HG03196 (cell line): ENCODE results near the gene STK36.
"Not testable (repeated sequence)": the region's sequence is repeated elsewhere in the genome, so short reads cannot be mapped to it uniquely, and the experiment has no call there.

Experiments used
- ATAC-seq: cut with Tn5 transposase; IDR thresholded peaks from one replicate; pipeline ENCODE4 v1.9.1; 2021; ENCODE audit not compliant: unreplicated experiment

STK36 gene

GRCh38 chr2:218659258-218659987 lies 12.5 kb upstream of the STK36 start, which contains the start of the genes BCS1L and ZNF142:
BCS1L (plus strand) TSS chr2:218659683; CDS start chr2:218660988, 1,305 bp downstream.
ZNF142 (minus strand) TSS chr2:218659623; CDS start chr2:218656429, 3,194 bp downstream.
- peak; percentile 90 for ATAC-seq

DNA sequence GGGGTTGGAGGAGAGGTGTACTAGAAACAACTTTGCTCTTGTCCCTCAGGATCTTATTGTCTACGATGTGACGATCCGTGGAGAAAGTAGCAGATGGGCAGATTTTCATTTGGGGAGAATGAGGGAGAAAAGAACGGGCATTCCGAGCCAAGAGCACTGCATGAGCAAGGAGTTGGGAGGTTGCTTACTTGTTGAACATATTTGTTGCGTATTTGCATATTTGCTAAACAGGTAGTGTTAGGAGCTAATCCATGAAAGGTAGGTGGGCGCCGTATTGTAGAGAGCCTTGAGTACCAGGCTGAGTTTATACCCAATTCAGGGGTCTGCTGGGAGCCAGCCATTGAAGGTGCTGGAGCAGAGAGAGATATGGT lies 11.9 kb upstream of the STK36 start:
- ATAC-seq: no peak

DNA sequence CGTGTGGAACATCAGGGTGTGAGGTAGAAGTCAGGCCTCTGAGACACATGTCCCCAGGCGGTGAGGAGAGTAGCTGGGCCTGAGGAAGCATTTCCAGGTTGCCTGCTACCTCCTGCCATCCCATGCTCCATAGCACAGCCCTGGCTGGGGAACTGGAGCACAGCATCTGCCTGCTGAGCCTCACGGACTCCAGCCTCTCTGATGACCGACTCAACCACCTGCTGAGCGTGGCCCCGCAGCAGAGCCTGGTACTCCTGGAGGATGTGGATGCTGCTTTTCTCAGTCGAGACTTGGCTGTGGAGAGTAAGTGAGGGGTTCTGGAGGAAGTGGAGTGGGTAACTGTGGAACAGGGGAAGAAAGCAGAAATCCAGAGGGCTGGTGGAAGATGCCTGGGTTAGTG lies 9.5 kb upstream of the STK36 start:
- ATAC-seq: no peak

GRCh38 chr2:218662827-218663226 lies 9.1 kb upstream of the STK36 start:
- ATAC-seq: no peak

DNA sequence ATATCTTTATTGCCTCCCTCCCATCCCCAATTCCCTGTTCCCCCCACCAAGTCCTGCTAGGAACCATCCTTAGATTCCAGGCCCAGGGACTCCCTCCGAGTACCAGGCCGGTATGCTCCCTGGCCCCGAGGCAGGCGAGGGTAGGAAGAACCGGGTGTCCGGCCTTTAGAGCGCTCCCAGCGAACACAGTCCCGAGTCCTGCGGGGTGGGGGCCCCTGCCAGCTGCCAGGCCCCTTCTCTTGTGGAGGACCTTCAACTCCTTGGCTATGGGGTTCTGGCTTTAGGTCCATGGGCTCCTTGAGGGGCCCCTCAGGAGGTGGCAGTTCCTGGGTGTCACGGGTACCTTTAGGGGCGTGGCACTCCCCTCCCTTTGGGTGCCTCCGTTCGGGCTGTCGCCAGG lies 8.0 kb upstream of the STK36 start:
- no peak for ATAC-seq

- ATAC-seq: no peak
Observed at GRCh38 chr2:218664653-218665052, 7.2 kb upstream of the STK36 start.

- ATAC-seq: peak; percentile 1
Observed at GRCh38 chr2:218671097-218671653, 711 bp upstream of the STK36 start.

- ATAC-seq: no peak
Observed at GRCh38 chr2:218679119-218679518, 7.2 kb downstream of the STK36 start.

GRCh38 chr2:218680061-218680460 lies 8.2 kb downstream of the STK36 start:
- ATAC-seq: no peak

- not testable (repeated sequence) for ATAC-seq
Observed at GRCh38 chr2:218687400-218688060, 15.6 kb downstream of the STK36 start.

DNA sequence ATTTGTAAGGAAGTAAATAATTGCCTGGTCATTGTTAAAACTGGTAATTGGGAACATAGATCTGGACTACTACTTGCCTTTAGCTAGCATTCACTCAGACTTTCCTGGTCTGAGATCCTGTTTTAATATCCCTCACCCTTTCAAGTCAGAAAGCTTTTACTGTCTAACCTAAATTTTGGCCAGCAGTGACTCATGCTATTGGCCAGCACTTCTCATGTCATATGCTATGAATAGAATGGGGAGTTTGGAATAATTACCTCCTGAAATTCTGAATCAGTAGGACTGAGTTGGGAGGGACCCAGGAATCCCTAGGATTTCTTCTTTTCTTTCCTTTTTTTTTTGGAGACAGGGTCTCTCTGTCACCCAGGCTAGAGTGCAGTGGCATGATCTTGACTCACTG lies 19.3 kb downstream of the STK36 start:
- ATAC-seq: no peak

DNA sequence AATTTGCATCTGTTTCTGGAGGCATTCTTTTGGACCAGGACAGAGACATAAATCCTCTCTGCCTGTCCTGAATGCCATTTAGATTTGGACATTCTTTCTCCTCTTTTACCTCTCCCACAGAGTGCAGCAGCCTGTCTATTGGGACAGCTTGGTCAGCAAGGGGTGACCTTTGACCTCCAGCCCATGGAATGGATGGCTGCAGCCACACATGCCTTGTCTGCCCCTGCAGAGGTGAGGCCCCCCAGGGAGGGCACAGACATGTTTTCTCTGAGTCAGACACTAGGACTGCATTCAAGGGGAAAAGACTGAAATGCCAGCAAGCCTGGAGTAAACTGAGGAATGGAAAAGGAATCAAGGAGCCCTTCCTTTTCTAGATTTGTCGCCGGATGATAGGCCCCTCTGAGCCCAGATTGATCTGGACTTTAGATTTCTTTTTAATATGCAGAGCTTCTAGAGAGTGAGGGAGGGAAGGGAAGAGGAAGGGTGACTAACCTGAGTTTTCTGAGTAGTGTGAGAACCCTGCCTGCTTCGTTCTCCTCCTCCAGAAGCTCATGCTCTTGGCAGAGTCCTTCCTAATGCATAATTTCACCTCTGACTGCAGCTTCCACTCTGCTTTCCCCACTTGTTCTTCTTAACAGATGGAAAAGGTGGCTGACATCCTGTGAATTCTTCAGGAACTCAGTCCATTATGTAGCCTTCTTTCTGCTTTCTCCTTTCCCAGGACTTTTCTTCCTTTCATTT lies 22.7 kb downstream of the STK36 start:
- ATAC-seq: no peak

- no peak for ATAC-seq
Observed at GRCh38 chr2:218698885-218699284, 27.0 kb downstream of the STK36 start.

DNA sequence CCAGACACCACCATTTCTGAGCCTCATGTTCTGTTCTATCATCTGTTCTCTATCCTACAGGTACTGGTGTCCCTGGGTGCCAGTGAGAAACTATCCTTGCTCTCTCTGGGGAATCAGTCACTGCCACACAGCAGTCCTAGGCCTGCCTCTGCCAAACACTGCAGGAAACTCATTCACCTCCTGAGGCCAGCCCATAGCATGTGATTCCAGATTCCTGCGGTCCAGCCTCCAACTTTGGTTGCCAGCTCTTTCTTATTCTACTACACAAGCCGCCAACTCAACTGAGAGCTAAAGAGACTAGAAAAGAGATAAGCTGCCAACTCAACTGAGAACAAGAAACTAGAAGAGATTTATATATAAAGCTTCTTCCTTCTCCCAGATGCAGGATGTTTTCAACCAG lies 29.9 kb downstream of the STK36 start:
- ATAC-seq: no peak

DNA sequence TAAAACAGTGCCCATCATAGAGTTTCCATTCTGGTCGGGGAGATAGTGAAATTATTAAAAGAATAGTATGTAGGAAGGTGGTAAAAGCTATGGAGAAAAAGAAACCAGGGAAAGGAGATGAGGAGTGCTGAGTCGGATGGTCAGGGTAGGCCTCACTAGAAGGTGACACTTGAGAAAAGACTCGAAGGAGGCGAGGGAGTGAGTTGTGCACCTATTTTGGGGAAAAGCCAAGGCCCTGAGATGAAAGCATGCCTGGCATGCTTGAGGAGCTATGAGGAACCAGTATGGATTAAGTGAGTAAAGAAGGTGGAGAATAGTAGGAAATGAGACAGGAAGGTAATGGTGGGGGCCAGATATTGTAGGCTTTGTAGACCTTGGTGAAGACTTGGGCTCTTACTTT lies 31.5 kb downstream of the STK36 start:
- ATAC-seq: no peak

DNA sequence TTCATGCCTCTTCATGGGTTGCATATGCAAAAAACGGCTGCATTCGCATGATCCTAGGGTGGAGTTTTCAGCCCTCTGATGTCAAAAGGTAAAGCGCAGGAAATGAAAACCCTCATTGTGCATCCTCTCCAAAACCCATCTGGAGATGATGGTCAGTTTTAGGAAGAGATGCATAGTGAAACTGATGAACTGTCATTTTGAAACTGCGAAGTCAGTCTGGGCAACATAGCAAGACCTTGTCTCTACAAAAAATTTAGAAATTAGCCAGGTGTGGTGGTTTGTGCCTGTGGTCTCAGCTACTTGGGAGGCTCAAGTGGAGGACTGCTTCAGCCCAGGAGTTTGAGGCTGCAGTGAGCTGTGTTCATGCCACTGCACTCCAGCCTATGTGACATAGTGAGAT lies 36.2 kb downstream of the STK36 start:
- no peak for ATAC-seq

DNA sequence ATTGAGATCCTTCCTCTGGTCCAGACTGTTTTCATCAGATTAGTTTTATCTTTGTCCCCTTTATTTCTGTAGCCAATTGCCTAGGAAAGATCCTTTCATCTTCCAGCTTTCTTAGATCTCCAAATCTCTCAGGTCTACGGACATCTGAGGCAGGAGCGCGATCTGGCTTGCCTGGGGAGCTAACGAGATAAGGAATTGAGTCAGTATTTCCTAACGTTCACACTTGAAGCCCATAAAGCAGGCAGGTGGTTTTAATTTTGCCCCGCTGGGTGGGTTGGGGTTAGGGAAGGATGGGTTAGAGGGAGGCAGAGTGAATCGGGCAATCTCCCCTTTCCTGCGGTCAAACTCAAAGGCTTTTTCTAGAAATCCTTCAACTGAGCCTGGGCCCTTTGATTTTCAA lies 38.0 kb downstream of the STK36 start:
- no peak for ATAC-seq

GRCh38 chr2:218710334-218710686 lies 38.4 kb downstream of the STK36 start:
- ATAC-seq: no peak

DNA sequence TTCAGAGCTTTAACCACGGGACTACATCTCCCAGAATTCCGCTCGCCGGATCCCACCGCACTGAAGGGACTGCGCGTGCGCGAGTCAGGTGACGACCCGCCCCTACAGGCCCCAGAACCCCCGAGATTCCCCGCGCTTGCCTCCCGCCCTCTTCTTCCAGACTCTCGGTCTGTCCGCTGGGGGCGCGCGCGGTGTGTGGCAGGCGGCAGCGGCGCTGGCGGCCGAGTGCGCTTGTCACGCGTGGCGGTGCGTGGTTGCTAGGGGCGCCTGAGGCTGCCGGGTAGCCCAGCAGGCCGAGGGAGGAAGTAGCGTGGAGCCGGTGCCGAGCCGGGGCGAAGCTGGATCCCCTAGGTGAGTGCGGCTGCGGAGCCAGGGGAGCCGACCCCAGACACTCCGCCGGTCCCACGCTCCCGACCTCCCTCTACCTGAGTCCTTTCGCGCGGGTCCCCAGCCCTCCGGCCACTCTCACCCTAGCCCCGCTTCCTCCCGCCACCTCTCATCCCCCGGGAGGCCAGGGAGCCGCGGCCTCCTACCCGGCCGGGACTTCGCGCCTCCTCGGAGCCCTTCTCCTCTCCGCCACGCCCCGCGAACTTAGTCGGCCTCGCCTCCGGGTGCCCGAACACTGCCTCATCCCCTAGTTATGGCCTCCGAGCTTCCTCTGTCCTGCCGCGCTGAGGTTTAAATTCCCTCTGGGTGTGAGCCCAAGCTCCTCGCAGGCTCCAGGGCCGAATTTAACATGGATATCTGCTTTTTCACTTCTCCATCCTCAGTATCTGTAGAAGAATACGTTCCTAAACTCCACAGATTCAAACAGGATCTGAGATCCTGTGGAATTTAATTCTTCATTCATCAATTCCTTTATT lies 39.0 kb downstream of the STK36 start, which contains the start of gene TTLL4:
TSS of gene TTLL4 (plus strand) at position 149 of the 863 bp plus-strand sequence. CDS start 26,842 bp downstream, outside the sequence.
- peak; percentile 93 for ATAC-seq

- no peak for ATAC-seq
Observed at GRCh38 chr2:218711550-218711929, 39.7 kb downstream of the STK36 start.

DNA sequence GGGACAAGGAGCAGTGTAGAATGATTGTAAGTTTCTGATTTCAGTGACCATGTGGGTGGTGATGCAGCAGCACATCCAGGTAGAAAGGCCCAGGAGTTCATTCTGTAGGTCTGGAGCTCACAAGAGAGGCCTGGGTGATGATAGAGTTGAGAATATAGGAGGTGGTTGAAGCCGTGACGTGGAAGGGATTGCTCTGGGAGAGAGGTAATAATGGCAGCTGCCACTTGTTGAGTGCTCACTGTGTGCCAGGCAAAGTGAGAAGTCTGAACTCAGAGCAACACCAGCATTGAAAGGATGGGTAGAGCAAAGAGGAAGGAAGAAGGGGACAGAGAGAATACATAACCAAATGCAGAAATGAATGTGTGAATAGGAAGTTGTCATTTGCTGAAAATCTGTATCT lies 42.0 kb downstream of the STK36 start:
- ATAC-seq: no peak
